Measurements from ENCODE around the gene ARPC4. TPM values are rescaled to one million over a fixed set of nuclear protein-coding genes. Genes with fewer than 3 reads are reported as not detected.

Gene ARPC4
- 100 to 1,000 TPM; 142 to 153 (median 142) TPM for polyA plus RNA-seq (ENCODE audit: insufficient read length in 4 of 4)

DNA sequence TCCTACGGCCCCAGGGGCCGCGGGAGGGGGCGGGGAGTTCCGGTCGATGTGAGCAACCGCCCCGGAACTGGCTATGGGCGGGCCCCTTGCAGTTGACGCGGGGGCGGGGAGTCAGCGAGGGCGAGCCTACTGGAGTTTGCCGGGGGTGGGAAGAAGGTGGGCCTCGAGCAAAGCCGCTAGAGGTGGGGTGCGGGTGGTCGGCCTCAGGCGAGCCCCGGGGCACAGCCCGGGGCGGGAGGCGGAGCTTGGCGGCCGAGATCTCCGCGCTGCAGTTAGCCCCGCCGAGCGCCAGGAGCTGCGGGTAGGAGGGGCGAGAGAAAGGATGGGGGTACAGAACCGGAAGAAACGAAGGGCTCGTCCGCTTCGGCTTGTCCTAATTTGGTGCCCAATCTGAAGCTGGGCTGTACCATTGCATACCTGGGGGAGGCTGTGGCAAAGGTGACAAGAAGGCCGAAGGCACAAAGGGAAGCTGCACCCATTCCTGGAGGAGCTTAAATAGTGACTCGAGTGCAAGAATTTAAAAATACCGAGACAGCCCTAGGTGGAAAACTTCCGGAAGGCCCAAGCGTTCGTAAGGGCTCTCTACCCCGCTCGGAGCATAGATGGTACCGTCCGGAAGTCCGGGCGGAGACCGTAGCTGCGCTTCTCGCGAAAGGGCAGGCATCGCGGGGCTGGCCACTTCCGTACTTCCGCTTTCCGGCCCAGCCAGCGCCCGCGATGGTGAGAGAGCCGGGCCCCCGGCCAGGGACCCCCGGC lies at the start of gene ARPC4, which contains the start of gene TADA3:
Gene ARPC4, plus strand, starts transcription at position 678 of the 756 bp plus-strand sequence. Its CDS starts 40 bp downstream, at position 718.
Gene TADA3, minus strand, starts transcription at position 69 of the 756 bp plus-strand sequence. CDS start 1,007 bp downstream, outside the sequence.
- DNase-seq (ENCODE audit: low read depth in 4 of 4, low spot score in 3 of 4): peak; percentile 86 to 97 (median 92)

DNA sequence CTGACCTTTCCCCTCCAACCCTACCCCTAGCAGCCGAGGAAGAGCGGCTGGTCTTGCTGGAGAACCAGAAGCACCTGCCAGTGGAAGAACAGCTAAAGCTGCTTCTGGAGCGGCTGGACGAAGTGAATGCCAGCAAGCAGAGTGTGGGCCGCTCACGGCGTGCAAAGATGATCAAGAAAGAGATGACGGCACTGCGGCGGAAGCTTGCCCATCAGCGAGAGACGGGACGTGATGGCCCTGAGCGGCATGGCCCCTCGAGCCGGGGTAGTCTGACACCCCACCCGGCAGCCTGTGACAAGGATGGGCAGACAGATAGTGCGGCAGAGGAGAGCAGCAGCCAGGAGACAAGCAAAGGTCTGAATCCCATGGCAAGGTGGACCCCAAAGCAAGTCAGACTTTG lies 49.3 kb upstream of the ARPC4 start:
- no peak for DNase-seq (ENCODE audit: low read depth in 4 of 4, low spot score in 3 of 4)

DNA sequence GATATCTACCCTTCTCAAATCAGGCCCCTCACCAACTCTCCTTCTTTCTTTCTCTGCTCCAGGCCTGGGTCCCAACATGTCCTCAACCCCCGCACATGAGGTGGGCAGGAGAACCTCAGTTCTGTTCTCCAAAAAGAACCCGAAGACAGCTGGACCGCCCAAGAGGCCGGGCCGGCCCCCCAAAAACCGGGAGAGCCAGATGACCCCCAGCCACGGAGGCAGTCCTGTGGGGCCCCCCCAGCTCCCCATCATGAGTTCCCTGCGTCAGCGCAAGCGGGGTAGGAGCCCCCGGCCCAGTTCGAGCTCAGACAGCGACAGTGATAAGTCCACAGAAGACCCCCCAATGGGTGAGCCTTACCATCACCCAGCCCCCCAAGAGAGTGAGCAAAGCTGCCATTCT lies 48.7 kb upstream of the ARPC4 start:
- DNase-seq (ENCODE audit: low read depth in 4 of 4, low spot score in 3 of 4): no peak

DNA sequence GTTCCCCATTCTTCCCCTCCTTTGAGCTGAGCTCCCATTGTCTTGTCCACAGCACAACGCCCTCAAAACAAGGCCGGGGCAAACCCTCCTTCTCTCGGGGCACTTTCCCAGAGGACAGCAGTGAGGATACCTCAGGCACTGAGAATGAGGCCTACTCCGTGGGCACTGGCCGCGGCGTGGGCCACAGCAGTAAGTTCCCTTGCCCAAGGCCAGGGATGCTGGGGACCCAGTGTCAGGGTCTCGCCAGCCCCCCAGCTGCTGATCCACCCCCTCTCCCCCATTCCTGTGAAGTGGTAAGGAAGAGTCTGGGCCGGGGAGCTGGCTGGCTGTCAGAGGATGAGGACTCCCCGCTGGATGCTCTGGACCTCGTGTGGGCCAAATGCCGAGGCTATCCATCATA lies 47.4 kb upstream of the ARPC4 start:
- DNase-seq (ENCODE audit: low read depth in 4 of 4, low spot score in 3 of 4): no peak

DNA sequence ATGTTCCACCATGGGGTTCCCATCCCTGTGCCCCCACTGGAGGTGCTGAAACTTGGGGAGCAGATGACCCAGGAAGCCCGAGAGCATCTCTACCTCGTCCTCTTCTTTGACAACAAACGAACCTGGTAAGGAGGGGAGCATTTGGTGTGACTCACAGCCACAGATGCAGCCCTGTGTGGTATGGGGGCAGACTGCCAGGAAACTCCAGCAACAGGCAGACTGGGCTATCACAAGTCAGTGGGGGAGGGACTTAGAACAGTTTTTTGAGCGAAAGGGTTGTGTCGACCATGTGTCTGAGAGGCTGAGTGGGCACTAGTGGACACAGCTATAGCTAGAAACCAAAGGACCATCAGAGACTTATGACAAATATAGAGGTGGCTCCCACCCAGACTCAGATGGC lies 46.6 kb upstream of the ARPC4 start:
- DNase-seq (ENCODE audit: low read depth in 4 of 4, low spot score in 3 of 4): no peak

DNA sequence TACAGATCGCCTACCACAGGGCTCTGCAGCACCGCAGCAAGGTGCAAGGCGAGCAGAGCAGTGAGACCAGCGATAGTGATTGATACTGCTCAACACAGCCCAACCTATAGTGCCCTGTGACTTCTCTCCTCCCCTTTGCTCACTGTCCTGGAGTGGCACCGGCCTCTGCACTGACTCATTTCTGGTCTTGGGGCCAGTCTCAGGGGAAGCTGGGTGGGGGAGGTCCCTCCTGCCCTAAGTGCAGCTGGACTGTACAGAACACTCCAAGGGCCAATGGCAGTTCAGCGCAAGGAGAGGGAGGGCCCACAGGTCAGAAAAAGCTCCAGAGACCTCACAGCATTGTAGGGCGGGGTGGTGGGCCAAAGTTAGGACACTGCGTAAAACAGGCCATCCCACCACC lies 45.6 kb upstream of the ARPC4 start:
- no peak for DNase-seq (ENCODE audit: low read depth in 4 of 4, low spot score in 3 of 4)

DNA sequence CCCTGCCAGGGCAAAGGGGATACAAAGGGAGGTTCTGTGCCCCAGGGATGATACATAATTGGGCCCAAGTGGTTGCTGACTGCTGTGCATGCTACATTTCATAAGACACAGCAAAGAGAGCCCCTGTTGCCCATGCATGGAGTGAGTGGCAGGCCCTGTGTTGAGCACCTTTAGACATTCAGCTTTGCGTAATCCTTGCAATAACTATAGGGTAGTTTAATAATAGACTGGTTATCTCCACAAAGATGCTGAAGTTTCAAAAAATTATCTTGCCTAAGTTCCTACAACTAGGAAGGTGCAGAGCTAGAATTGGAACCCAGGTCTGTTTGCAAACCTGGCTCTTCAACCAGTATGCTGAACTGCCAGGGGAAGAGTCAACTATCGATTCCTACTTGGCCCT lies 44.9 kb upstream of the ARPC4 start:
- DNase-seq (ENCODE audit: low read depth in 4 of 4, low spot score in 3 of 4): no peak

DNA sequence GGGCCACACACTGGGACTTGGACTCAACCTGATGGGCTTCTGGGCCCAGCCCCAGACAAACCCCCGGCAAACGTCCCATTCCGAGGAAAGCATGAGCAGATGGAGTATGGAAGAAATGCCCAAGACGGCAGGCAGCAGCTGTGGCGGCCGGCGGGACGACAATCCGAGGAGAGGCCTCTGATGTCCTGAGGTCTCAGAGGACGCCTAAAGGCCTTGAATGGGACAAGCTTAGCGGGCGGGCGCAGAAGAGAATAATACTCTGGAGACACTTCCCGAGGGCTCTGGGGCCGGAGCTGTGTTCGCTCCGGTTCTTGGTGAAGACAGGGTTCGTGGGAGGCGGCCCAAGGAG lies 43.6 kb upstream of the ARPC4 start:
- no peak for DNase-seq (ENCODE audit: low read depth in 4 of 4, low spot score in 3 of 4)

DNA sequence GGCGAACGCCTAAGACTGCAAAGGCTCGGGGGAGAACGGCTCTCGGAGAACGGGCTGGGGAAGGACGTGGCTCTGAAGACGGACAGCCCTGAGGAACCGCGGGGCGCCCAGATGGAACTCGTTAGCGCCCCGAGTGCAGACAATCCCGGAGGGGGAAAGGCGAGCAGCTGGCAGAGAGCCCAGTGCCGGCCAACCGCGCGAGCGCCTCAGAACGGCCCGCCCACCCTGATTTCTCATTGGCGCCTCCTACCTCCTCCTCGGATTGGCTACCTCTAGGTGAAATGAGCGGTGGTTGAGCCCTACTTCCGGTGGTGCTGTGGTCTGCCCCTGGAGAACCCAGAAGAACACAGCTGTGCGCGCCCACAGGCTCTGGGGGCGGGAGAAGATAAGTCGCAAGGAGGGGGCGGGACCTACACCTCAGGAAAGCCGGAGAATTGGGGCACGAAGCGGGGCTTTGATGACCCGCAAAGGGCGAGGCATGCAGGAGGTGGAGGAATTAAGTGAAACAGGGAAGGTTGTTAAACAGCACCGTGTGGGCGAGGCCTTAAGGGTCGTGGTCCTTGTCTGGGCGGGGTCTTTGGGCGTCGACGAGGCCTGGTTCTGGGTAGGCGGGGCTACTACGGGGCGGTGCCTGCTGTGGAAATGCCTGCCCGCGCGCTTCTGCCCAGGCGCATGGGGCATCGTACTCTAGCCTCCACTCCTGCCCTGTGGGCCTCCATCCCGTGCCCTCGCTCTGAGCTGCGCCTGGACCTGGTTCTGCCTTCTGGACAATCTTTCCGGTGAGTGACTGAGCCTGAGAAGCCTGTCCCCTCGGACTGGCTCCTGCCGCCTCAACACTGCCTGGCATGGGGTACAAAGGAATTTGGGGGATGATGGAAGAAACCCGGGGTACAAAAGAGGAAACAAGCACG lies 43.0 kb upstream of the ARPC4 start, which contains the start of gene OGG1:
Gene OGG1, plus strand, starts transcription at position 308 of the 911 bp plus-strand sequence. Its CDS starts 335 bp downstream, at position 643.
- DNase-seq (ENCODE audit: low read depth in 4 of 4, low spot score in 3 of 4): peak; percentile 88 to 96 (median 96)

DNA sequence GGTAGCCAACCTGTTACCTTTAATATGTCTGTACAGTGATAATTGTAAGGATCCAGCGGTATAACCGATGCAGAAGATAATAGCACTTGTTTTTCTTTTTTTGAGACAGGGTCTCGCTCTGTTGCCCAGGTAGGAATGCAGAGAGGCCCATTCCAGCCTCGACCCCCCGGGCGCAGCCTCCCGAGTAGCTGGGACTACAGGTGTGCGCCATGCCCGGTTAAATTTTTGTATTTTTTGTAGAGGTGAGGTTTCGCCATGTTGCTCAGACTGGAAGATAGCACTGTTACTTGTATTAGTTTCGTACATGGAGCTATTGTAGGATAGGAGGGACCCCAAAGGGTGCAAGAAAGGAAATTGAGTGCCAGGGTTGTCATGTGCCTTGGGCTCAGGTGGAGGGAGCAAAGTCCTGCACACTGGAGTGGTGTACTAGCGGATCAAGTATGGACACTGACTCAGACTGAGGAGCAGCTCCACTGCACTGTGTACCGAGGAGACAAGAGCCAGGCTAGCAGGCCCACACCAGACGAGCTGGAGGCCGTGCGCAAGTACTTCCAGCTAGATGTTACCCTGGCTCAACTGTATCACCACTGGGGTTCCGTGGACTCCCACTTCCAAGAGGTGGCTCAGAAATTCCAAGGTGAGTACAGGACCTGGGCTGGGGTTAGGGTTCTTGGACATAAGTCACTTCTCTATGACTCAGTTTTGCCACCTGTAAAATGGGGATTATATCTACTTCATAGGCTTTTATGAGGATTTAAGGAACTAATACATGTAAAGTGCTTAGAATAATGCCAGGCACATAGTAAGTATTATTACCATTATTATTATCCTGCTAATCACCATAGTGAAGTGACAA lies 42.1 kb upstream of the ARPC4 start:
- no peak for DNase-seq (ENCODE audit: low read depth in 4 of 4, low spot score in 3 of 4)

DNA sequence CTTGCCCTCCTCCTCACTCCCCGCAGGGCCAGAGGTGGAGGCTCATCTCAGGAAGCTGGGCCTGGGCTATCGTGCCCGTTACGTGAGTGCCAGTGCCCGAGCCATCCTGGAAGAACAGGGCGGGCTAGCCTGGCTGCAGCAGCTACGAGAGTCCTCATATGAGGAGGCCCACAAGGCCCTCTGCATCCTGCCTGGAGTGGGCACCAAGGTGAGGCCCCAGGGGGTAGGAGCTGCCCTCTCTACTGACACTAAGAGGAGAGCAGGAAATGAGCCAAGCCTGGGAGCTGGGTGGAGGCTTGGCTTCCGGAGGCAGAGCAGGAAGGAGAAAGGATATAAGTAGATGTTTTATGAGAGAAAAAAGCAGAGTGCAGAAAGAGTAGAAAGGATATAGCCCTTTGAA lies 38.2 kb upstream of the ARPC4 start:
- no peak for DNase-seq (ENCODE audit: low read depth in 4 of 4, low spot score in 3 of 4)

DNA sequence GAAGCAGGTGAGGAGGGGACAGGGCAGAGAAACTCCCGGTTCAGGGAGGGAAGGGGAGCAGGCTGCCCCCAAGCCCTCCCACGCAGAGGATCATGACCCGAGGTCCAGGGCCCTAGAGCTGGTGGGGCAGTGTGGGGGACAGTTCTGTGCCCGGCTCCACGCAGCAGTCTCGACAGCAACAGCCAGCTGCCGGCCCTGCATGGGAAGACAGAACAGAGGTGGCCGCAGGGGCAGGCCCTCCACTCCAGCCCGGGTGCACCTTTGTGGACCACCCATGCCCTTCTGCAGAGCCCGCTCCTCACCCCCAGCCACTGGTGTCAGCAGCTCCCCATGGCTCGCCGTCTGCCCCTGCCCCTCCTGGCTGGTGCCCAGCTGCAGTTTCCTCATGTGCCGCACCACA lies 35.5 kb upstream of the ARPC4 start:
- DNase-seq (ENCODE audit: low read depth in 4 of 4, low spot score in 3 of 4): no peak

DNA sequence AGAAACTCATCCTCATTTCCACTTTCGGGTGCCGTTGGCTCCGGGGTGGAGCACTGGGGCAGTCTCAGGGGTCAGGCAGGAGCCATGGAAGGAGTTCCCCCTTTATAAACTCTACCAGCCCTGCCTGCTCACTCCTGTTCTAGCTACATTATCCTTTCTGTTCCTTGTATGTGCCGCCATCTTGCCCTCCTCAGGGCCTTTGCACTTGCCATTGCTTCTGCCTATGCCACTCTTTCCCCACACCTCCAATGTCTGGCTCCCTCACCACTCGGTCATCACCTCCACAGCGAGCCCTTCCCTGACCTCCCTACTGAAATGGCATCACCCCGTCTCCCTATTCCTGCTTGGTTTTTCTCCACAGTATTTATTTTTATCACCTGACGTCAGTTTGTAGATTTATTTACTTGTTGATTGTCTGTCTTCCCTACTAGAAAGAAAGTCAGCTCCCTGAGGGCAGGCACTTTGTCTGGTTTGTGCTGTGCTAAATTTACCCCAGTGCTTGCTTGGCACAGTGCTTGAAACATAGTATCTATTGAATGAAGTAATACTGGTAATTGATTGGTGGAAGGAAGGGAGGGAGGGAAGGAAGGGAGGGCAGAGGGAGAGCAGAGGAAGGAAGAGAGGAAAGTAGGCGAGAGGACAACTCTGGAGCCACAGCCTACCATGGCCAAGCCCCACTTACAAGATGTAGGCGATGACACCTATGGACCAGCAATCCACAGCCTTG lies 31.9 kb upstream of the ARPC4 start:
- no peak for DNase-seq (ENCODE audit: low read depth in 4 of 4, low spot score in 3 of 4)

DNA sequence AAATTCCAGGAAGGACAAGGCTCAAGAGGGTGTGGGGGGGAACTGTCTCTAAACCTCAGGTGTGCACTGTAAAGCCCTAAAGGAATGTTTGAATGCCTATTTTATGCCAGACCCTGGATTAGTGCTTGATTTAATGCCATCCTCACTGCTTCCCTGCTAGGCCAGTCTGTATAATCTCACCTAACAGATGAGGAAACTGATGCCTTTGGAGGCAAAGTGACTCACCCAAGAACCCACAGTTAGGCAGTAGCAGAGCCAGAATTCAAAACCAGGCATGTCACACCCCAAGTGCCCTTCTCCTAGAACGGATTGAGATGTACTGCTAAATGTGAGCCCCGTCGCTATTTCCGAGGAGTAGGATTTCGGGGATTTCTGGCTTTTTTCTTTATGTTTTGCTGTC lies 31.0 kb upstream of the ARPC4 start:
- DNase-seq (ENCODE audit: low read depth in 4 of 4, low spot score in 3 of 4): no peak

DNA sequence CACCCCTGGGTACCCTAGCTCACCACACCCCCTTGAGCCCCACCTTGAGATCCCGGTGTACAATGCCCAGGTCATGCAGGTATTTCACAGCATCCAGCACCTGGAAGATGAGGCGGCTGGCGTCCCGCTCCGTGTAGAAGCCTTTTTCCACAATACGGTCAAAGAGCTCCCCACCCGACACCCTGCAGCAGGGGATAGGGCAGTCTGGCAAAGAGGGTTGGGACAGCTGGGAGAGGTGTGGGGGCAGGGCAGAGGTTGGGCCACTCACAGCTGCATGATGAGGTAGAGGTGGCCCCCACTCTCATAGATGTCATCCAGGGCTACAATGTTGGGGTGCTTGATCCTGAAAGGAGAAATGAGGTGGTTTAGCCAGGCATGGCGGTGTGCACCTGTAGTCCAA lies 30.0 kb upstream of the ARPC4 start:
- no peak for DNase-seq (ENCODE audit: low read depth in 4 of 4, low spot score in 3 of 4)

DNA sequence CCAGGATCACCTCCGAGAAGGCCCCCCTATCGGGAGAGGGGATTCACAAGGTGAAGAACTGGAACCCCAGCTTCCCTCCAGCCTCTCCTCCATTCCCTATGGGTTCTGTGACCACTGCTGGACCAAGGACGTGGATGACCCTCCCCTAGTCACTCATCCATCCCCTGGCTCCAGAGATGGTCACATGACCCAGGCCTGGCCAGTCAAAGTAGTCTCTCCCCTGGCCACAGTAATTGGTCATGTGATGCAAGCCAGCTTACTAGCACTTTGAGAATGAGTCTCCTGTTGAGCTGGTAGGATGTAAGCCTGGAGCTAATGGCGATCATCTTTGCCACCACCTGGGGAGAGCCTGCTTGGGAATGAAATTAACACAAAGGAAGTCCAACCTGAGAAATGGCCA lies 27.0 kb upstream of the ARPC4 start:
- DNase-seq (ENCODE audit: low read depth in 4 of 4, low spot score in 3 of 4): no peak

DNA sequence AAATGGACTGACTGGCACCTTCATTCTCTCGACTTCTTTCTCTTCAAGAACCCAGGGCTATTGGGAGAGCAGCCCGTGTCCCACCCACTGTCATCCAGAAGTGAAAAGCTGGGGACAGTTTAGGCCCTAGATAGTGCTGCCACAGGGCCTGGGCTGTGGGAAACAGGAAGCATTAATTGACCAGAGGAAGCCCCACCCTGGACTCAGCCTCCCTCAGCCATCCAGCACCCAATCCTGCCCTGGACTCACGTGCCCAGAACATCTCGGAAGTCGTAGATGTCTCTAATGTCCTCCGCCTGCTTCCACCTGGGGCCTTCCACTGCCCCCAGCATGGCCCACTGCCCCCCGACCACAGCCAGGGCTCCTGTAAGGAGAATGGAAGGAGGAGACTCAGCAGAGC lies 25.5 kb upstream of the ARPC4 start:
- no peak for DNase-seq (ENCODE audit: low read depth in 4 of 4, low spot score in 3 of 4)

DNA sequence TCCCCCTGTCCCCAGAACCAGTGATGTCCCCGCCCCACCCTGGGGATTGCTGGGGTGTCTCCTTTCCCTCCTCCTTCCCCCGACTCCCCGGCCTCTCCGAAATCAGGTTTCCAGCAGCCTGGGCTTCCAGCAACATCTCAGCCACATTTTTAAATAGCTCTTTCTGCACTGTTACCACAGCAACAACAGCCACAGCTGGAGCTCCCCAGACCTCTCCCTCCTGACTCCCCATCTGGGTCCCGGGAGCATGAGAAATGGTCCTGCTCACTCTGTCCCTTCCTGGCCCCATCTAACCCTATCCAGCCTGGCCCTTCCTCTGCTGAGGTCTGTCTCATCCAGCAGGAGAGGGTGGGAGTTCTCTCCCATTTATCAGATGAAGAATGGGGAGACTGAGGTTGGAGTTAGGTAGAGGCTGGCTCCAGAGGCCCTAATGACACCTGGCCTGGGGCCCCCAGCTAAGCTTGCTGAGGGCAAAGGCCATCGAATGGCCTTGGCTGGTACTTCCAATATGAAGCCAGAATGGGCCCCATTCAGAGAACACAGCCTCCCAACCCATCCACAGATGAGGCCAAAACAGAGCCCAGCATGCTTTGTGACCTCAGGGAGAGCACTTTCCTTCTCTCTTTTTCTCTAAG lies 24.6 kb upstream of the ARPC4 start:
- DNase-seq (ENCODE audit: low read depth in 4 of 4, low spot score in 3 of 4): no peak

DNA sequence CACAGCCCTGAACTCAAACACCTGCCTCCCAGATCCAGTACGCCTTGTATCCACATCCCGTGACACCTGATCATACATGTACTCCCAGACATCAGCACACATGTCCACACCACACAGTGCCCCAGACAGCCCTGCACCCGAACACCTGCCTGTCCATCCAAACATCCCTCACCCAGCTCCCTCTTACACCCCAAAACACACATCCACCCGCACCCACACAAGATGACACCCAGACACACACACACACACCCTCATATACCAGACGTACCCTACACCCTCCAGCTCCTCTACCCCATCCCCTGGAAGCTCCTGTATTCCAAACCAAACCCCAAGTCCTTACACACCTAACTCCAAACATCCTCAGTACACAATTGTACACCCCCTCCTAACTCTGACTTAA lies 23.9 kb upstream of the ARPC4 start:
- DNase-seq (ENCODE audit: low read depth in 4 of 4, low spot score in 3 of 4): no peak
